WI38 (cell line): ENCODE measurements around the gene IFT122.

ENCODE experiments used
- H3K4me3 ChIP-seq: 2 replicates; pipeline ENCODE4 v1.5.1; 2011; ENCODE audit warnings: low read depth, mild to moderate bottlenecking, control low read depth, low read length
- CTCF ChIP-seq: IDR thresholded peaks from 2 replicates; pipeline ENCODE4 v1.5.1; 2012; ENCODE audit warnings: low read depth, mild to moderate bottlenecking, control low read depth, low read length

The IFT122 gene

GRCh38 chr3:129547241-129547640, 107.2 kb downstream of the IFT122 start:
- TF ChIP-seq CTCF: no peak
- H3K4me3 ChIP-seq: no peak overlapping the region

GRCh38 chr3:129548104-129548965, 108.3 kb downstream of the IFT122 start:
- no peak for TF ChIP-seq CTCF
- no peak overlapping the region for H3K4me3 ChIP-seq

- TF ChIP-seq CTCF: no peak
- no peak overlapping the region for H3K4me3 ChIP-seq
Measured at GRCh38 chr3:129549006-129549800, 109.2 kb downstream of the IFT122 start.

- TF ChIP-seq CTCF: no peak
- H3K4me3 ChIP-seq: no peak overlapping the region
Measured at GRCh38 chr3:129549805-129550204, 109.8 kb downstream of the IFT122 start.

- H3K4me3 ChIP-seq: no peak overlapping the region
- TF ChIP-seq CTCF: no peak
Measured at GRCh38 chr3:129552287-129553050, 112.4 kb downstream of the IFT122 start.

GRCh38 chr3:129553171-129553570, 113.1 kb downstream of the IFT122 start:
- no peak overlapping the region for H3K4me3 ChIP-seq
- no peak for TF ChIP-seq CTCF
